Subcutaneous adipose tissue (tissue), 4 donors: ENCODE measurements around the gene ADPRHL1. TPM values are rescaled to one million over a fixed set of nuclear protein-coding genes. Genes with fewer than 3 reads are reported as not detected.

Experiments
- total RNA-seq, 4 donors: library from RNA; depleted of rRNA; stranded (reverse); fragments of >200 nt; gene quantifications; one replicate each; pipeline ENCODE4 v1.1.0, GENCODE V29; 2016
- TF ChIP-seq, protein P1 (sequence below): fragments of 450-650 bp; IDR thresholded peaks from one replicate; pipeline ENCODE4 v1.5.1; 2016; ENCODE audit warnings: low read depth, mild to moderate bottlenecking, control low read depth, antibody characterized with exemption, moderate library complexity

The ADPRHL1 gene
- total RNA-seq, 4 donors from 2014 or later, result 2.2 to 5.3 (median 2.9) TPM

DNA sequence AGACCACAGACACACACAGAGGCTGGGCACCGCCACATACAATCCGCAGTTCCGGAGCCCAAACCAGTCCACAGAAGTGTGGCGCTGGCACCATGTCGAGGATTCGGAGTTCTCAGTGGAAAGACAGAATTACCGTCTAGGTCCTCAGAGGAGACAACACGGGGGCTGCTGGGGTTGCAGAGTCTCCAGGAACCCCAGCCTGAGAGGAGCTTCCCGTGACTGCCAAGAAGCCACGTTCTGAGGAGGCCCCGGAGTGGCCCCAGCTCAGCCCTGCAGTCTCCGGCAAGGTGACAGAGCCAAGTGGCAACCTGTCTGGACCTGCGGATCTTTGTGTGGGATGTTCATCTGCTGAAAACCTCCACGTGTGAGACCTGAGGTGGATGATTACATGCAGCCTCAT lies 7.3 kb upstream of the ADPRHL1 start:
- TF ChIP-seq, protein P1, sequence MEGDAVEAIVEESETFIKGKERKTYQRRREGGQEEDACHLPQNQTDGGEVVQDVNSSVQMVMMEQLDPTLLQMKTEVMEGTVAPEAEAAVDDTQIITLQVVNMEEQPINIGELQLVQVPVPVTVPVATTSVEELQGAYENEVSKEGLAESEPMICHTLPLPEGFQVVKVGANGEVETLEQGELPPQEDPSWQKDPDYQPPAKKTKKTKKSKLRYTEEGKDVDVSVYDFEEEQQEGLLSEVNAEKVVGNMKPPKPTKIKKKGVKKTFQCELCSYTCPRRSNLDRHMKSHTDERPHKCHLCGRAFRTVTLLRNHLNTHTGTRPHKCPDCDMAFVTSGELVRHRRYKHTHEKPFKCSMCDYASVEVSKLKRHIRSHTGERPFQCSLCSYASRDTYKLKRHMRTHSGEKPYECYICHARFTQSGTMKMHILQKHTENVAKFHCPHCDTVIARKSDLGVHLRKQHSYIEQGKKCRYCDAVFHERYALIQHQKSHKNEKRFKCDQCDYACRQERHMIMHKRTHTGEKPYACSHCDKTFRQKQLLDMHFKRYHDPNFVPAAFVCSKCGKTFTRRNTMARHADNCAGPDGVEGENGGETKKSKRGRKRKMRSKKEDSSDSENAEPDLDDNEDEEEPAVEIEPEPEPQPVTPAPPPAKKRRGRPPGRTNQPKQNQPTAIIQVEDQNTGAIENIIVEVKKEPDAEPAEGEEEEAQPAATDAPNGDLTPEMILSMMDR, result no peak

DNA sequence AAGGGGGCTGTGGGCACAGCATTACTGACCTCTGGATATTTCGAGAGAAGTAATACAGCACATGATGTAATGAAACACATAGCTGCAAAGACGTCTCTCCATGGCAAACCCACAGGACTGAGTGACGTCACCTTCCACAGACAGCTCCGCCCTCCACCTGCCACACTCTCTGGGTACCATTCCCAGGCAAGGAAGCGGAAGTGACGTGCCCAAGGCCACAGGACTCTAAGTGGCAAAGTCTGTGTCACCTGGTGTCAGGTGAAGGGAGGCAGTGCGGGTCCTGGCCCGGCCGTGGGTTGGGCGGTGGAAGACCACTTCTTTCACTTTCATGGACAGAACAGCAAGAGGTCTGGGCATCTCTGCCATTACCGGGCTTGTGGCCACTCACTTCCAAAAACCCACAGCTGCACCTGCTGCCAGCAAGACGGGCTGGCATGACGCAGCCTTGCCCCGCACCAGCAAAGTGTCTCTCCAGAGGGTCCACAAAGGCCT lies 6.8 kb upstream of the ADPRHL1 start:
- TF ChIP-seq, protein P1, result no peak

DNA sequence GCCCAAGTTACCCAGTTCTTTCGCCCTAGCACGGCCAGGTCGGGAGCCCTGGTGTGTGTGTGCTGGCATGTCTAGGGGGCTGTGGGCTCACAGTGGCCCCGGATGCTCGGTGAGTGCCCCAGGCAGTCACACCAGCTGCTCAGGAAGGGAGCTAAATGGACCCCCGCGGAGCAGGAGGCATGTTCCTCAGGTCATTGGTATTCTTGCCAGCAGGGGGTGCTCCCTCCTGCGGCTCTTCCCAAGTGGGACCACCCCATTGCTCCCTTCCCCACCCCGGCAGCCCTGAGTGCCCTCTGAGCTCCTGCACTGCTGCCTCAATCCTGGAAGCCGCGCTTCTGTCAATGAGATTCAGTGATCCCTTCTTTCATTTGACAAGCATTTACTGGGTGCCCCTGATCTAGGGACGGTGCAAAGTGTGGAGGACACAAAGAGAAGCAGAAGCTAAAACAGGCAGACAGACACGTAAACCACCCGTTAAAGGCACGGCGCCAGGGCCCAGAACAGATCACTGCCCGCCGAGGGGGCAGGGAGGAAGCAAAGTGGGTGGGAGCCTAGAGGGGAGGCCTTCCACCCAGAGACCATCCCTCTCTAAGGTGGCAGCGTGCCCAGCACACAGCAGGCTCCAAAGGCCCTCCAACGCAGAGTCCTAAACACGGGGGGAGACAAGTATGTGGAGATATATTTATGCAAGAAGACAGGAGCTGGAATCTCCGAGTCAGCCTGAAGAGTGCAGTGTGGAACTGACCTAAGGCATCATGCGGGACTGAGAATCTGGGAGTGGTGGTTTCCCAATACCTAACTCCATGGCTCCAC lies 5.2 kb upstream of the ADPRHL1 start:
- TF ChIP-seq, protein P1, result no peak

DNA sequence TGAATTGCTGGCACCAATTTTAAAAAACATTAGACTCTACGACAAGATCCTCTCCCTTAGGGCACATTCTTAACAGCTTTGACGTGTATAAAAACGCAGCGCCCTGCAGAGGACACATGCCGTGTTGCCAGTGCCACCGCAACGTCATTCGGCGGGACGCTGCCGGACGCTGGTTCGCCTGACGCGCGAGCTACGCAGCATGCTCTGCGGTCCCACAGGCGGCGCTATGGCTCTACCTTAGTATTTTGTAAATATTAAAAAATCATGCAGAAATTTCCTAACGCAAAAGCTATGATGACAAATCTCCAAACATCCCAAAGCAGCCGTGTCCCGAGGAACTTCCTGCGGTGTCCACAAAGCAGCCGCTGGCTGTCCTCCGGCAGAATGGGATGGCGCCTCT lies 4.2 kb upstream of the ADPRHL1 start:
- TF ChIP-seq, protein P1, result no peak

DNA sequence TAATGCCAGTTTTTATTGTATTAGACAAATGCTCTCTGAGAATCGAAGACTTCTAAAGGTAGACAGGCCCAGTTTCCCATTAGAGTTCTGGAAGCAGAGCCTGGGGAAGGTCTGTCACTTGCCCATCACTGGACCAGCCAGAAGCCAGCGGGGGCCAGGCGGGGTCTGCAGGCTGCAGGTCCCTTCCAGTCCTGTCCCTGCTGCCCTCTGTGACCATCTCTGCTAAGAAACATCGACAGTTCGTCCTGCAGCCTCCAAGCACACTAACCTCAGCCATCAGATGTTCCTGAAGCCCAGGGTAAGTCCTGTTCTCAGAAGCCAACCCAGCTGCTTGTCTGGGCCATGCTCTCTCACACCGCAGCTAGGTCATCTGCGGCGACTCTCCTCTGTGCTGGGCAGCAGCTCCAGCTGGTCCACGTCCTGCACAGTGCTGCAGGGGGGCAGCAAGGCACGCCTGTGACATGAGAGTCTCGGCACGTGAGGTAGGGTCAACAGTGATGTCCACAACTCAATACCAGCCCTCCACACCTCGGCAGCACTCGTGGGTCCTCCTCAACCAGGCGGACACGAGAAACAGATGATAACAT lies 2.9 kb upstream of the ADPRHL1 start:
- TF ChIP-seq, protein P1, result no peak

DNA sequence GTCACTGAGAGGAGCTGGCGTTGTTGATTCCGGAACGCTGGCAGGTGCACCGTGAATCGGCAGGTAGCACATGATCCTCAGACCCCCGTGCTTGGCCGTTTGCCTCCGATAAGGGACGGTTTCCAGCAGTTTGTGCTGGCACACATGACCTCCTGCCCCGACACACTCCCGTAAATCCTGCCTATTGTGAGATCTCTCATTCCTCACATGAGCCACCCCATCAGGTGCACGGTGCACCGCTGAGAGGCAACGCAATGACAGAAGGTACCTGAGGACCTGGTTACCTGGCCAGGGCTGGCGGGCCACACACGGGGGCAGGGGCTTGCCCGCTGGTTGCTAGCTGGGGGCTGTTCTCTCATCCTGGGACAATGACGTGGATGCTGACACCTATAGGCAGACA lies 2.1 kb upstream of the ADPRHL1 start:
- TF ChIP-seq, protein P1, result no peak

DNA sequence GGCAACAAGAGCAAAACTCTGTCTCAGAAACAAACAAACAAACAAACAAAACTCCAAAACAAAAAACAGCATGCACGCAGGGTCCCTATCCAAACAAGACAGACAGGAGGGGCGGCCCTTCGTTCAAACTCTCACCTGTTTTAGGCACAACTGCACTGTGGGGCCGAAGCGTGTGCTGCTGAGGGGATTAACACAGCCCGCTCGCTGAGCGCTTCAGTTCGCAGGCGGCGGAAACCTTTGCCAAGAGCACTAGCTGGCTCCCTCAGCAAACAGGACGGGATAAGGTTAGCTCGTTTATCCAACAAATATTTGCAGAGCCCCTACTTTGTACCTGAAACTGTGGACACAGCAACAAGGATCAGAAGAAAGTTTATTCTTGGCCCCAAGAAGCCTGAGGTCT lies 1.6 kb upstream of the ADPRHL1 start:
- TF ChIP-seq, protein P1, result no peak
